GM21526 (cell line): ENCODE measurements around the gene CACNA2D3.

Experiments
- ATAC-seq: cut with Tn5 transposase; IDR thresholded peaks from one replicate; pipeline ENCODE4 v1.9.1; 2021; ENCODE audit warnings: moderate library complexity; ENCODE audit not compliant: unreplicated experiment, low FRiP score

CACNA2D3 gene

DNA sequence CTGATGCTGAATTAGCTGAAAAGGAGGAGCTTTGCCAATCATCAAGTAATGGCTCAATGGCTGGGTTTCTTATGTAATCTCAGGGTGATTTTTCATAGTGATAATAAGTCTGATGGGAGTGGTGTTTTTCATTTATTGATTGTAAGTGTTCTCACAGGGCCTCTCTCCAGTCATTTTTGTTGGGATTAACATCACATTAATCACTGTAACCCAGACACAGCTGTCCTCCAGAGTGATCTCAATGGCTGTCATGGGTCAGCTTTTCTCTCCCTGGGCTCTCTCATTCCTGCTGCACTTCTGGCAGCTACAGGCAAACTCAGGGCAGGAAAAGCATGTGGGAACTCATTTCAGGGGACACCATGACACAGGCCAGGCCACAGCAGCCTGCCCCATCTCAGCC is 642.6 kb downstream of the CACNA2D3 start:
- no peak for ATAC-seq

DNA sequence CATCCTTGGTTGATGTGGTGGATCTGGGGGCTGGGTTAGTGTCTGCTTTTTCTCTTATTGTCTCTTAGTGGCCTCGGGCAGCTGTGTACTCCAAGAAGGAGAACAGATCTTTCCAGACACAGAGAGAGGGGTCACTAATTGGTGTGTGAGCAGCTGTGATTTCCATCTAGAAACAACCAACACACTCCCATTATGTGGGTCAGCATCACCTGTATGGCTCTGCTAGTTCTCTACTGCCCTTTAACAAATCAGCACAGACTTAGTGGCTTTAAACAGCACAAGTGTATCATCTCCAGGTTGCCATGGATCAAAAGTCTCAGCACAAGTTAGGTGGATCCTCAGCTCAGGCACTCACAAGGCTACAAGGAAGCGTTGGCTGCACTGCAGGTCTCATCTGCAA is 648.7 kb downstream of the CACNA2D3 start:
- no peak for ATAC-seq

DNA sequence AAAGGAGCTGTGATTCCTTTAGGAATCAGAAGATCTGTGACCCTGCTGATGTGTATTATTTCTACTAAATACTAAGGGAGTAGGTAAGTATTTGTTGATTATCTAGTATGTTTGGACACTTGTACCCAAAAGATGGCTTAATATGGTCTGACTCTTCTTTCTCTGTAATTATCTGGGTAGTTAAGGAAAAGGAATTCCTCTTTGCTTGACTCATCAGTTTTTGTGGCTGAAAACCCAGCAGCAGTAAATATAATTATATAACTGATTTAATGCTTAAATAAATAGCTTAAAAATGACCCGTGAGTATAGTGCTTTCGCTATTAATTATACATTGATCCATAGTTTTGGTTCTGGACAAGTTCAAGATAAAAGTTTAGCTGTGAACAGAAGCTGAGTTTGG is 649.7 kb downstream of the CACNA2D3 start:
- no peak for ATAC-seq

DNA sequence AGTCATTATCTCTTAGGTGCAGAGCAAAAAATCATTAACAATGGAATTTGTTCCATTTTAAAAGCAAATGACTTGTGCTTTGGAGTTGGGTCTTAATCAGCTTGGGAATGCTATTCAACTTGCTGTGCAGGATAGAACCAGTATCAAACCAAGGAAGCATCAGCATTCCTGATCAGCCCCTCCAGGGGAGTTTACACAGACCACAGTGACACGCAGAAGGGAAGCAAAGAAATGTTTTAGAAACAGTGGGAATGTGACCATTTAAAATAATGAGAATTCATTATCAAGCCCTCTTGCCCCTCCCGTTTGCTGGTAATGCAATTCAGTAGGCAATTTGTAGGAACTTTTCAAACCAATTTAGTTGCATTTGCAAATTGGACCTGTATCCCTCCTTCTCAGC is 650.4 kb downstream of the CACNA2D3 start:
- ATAC-seq = no peak

DNA sequence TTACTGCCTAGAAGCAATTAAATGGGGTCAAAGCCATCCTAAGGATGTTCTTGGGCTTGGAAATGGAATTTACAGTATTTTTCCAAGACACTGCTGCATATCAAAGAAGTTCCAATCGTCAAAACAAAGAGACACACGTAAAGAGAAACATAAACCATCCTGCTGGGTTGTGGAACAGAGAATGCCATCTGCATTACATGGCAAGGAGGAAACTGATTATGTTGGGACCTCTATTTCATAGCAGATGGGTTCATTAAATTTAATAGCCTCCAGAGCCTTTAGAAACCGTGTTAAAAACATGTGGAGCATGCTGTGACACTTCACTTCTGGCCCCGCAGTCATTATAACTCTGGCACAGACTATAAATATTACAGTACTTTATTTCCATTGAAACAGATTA is 650.9 kb downstream of the CACNA2D3 start:
- ATAC-seq = no peak

DNA sequence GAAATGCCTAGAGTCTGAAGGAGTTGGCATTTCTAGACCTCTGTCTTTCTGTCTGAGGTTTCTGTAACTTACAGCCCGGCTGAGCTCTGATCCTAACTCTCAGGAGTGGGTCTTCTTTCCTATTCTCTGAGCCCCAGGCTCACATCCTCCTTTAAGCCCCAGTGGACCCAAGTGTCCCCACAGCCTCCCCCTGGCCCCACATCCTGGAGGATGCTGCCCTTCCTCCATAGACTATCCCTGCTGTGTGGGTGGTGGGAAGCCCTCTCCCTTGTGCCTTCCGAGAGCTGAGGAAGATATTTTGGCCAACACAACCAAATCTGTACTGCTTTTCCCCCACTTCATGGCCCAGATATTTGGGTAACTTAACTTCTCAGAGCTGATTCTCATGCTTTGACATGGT is 654.2 kb downstream of the CACNA2D3 start:
- no peak for ATAC-seq

DNA sequence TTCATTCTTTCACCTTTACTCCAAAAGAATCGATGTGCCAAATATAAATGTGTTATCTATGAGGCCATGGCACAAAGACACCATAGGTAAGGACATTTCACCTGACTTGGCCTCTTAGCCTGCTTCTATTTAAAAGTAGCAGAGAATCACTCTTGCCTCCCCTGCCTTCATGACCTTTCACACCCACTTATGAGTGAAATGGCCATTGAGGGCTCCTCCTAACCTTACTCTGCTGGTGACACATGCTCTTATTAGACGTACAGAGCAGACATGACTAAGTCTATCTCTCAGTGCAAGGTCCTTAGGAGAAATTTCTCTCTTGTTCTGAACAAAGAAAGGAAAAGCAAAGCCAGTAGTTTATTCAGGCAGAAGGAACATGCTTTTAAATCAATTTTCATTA is 654.8 kb downstream of the CACNA2D3 start:
- no peak for ATAC-seq

DNA sequence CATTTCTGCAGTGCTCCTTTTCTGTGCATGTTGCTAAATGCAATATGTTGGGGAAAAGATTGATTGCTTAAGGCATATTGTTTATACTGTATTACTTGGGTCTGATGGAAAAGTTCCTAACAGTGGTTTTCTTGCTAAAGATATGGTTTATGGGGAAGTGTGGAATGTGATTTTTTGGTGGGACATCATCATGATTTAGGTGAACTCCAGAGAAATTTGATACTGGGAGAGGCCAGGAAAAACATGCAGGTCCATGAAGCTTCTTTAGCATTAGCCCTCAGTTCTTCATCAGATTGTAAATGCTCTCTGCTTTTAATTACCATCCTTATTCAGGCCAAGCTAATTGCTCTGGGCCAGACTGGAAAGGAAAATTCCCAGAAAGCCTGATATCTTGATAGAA is 658.0 kb downstream of the CACNA2D3 start:
- ATAC-seq = no peak

DNA sequence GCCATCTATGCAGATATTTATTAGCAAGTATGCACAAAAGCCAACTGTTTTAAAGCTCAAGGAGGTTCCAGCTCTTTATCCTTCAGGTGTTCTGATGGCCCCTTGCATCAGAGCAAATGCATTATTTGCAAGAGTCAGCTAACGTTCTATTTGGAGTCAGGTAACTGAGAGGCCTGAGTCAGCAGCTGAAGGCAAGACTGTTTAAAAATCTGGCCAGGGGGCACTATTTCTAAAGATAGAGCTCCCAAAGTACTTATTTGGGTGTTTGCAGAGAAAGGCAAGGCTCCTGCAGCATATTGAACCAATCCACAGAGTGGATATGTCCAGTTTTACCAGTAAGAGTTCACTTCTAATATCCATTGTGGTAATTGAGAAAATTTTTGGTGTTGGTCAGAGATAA is 659.4 kb downstream of the CACNA2D3 start:
- ATAC-seq = no peak

DNA sequence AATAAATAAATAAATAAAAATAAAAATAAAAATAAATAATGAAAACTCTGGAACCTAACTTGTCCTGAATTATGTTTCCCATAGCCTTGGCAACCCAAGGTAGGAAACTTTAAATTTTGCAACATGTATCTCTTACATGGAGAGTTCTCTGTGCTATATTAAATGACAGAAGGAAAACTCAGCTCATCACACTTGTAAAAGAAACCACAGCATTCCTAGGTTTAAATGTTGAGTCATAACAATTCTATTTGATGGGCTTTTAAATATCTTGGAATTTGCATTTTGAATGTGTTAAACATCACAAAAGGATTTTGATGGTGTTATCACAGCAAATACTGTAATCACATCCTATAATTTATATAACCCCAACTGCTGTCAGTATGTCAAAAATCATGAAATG is 661.3 kb downstream of the CACNA2D3 start:
- ATAC-seq = no peak

DNA sequence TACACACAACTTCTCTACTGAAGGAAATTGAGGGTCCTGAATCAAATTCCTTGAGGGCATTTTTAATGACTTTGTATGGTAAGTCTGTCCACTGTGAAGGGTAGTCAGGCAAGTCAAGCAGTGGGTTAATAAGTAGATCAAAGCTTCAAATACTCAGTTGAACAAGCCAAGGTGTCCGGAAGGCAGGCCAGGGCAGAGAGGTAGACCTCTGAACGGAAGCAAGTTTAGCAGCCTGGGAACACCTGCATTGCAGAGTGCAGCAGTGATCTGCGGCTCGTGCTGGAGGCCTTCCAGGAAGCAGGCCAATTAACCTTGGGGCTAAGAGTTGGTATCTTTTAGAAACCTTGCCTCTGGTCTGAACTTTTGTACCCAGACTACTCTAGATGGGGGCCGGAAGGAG is 661.7 kb downstream of the CACNA2D3 start:
- no peak for ATAC-seq

DNA sequence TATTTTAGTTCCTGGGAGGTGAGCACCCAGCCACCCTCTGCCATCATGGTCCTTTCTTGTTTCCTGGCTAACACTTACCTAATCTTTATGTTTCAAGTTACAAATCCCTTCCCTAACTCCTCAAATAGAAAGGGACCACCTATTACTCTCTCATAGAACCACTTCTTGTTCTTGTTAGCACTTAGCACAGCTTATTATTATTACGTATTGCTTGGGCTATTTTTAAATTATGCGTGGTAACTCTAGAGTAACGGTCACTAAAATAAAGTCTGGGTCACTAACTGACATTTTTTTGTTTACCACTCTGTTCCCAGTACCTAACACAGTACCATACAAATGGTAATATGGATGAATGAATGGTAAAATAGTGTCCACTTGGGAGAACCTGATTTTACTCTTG is 663.6 kb downstream of the CACNA2D3 start:
- ATAC-seq = no peak

DNA sequence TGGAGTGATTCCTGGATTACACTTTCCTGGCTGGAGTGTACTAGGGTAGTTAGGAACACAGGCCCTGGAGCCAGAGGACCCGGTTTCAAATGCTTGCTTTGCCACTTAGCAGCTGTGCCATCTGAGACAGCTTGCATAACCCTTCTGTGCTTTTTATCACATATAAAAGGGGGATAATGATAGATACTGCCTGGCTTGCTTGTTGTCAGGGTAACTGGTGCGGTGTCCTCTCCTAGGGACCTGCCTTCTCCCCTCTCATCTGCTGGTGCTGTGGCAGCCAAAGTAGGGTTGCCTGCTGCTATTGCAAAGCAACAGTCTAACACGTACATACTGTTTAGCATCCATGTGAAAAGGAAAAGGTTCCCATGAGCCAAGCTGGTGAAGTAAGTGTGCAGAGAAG is 667.7 kb downstream of the CACNA2D3 start:
- ATAC-seq = no peak

DNA sequence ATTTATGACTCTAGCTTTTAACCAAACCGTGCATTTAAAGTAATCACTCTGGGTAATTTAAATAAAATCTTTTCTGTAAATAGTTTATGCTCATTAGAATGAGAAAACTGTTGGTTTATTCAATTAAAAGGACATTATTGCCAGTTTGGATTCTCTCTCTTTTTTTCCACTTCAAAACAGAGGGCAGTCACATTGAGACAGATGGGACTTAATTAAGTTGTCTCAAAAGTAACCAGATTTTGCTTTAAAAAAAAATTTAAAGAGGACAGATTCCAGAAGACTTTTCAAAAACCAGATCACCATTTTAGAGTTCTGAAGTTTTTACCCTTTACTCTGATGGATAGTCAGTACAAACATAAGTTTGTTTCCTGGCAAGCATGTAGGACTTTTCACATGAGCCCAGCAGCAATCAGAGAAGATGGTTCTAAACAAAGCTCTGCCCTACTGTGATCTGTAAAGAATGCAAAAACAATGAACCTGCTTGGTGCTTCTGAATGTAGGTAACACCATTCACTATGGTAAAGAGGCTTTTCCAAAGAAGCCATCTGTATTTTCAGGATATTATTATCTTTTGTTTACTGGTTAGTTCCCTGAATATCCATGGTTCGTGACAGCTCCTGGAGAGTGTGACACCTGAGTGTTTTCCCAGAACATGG is 669.3 kb downstream of the CACNA2D3 start:
- no peak for ATAC-seq

DNA sequence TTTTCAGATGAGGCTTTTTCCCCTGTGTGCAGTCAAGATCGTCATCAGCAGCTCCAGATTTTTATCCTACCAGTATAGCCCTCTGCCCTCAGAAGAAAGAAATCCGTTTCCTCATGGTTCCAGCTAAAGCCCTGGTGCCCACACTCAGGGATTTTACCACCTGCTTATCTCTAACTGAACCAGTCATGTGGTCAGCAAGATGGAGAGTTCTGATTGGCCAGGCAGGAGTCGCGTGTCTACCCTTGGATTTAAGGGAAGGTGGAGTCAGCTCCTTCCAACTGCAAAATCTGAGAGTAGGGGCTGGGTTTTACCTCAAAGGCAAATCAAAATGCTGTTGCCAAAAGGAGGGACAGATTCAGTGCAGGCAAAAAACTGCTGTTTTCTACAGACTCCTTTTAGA is 670.2 kb downstream of the CACNA2D3 start:
- ATAC-seq = no peak

DNA sequence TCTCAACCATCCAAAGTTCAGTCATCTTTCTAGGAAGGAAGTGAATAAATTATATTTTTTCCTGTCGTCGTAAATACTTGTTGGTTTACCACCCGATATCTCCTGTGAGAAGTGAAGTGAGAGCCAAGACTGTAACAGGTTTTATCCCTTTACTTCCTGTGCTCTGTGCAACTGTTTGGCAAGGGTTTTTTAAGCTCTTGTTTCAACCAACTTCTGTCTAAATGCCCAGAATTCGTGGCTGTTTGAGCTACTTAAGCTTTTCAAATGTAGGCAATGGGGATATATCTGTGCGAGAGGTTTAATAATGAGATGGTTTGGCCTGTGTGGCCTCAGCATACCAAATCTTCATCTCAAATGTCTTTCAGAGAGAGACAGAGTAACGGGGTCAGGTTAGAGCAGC is 670.8 kb downstream of the CACNA2D3 start:
- no peak for ATAC-seq

DNA sequence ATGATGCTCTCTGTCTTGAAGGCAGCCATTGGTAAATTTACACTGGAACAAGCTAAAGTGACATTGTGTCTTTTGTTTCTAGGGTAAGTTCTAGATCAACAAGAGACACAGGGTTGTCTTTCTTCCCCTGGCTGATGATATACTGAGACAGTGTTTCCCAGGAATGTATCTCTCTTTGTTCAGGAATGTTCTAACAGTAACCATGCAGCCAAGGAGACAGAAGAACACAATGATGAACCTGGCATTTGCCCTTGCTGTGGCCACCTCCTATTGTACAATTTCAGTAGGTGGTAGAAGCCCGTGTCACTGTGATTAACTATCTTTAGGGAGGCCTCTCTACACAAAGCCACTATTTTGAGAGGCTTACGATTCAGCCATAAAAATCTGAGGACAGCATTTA is 674.8 kb downstream of the CACNA2D3 start:
- no peak for ATAC-seq

DNA sequence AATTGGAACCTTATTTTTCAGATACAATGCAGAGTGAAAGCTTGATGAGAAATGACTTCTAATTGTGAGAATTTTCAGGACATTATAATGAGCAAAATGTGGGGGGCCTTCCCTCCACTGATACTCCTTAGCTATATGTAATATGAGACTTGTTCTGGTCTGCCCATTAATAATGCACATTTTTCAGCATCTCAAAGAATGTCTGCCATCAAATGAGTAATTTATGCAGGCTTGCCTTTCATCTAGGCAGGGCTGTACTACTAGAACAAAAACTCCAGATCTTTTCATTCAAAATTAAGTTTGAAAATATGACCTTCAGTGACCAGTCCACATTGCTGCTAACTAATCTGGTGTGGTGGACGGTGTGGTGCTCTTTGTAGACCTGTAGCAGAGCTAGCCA is 678.1 kb downstream of the CACNA2D3 start:
- no peak for ATAC-seq

DNA sequence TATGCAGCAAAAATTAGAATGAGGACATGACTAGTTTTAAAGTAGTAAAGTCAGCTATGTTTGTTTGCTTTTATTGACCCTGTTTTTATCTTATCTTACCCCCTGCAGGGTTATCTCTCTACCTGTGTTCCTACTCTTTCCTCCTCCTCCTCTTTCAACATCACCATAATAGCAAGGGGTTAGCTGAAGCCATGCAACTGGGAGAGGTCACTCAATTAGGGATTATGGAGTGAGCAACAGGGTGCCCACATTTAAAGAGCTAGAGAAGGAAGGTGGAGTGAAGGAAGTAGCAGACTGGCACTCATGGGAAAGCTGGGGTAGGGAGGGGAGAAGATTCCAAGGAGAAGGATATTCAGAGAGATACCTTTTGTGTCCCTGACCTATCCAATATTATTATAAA is 679.6 kb downstream of the CACNA2D3 start:
- no peak for ATAC-seq

DNA sequence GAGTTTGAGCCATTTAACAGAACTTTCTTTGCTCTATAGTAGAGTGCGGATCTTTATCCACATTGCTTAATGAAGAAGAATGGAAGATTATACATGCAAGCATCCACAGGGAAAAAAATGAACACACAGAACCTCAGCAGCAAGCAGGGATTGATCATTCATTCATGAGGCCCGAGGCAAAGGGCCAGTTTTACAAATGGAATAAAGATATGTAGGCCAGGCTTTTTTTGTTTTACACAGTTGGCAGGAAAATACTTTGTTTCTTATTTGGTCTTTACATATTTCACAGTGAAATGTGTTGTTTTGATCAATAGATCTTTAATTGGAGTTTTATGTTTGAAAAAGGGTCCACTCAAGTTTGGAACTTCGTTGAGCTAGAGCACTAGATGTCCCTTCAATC is 688.0 kb downstream of the CACNA2D3 start:
- no peak for ATAC-seq

DNA sequence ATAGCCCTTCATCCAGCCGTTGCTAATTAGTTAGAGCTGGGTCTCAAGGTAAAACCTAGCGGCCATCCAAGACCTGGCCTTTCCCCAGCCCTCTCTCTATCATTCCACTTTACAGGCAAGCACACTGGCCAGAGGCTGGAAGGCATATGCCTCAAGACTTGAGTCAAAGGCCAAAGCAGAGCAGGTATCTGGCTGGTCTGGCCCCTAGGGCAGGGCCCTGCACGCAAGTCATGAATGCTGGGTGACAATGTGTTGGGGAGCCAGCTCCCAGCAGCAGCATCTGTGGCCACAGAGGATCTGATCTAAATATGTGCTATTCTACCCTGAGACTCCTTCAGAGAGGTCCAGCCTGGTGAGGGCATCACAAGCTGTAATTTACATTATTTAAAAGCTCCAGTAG is 691.9 kb downstream of the CACNA2D3 start:
- no peak for ATAC-seq

DNA sequence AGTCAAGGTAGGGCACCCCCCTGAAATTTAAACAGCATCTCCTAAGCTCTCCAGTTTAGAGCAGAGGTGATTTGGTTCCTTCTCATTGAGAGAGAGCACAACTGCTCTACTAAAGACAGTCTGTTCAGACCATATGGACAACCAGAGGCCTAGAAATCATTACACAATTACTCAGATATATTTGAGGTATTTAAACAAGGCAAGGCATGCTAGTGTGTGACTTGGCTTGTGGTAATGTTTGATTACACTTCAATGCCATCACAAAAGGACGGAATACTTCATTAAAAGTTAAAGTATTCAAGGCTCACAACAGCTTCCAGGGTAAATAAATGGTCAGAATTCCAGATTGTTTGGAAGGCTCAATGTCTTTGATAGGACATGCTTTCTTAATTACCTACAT is 695.3 kb downstream of the CACNA2D3 start:
- ATAC-seq = no peak

DNA sequence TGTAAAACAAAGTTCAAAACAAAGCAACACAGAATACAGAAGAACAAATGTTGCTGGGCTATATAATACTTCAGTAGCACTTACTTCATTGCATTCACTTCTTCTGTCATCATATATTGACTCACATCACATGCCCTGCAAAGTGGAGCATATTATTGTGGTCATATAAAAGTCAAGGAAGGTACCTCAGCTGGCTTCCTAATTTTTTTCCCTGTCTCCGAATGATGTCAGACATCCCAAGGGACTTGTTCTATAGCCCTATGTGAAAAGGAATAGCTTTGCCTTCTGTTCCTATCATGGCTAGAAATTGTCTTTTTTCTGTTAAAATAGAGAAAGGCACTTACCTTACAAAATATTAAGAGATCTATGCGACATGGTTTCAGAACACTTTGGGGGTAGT is 696.1 kb downstream of the CACNA2D3 start:
- no peak for ATAC-seq
